ENCODE data around the gene SUDS3. TPM values are rescaled to one million over a fixed set of nuclear protein-coding genes. Genes with fewer than 3 reads are reported as not detected.
"Not testable (repeated sequence)": the region's sequence is repeated elsewhere in the genome, so short reads cannot be mapped to it uniquely, and the experiment has no call there.

The SUDS3 gene
- total RNA-seq, 1 donor from 2014 or later, result 23.5 TPM

DNA sequence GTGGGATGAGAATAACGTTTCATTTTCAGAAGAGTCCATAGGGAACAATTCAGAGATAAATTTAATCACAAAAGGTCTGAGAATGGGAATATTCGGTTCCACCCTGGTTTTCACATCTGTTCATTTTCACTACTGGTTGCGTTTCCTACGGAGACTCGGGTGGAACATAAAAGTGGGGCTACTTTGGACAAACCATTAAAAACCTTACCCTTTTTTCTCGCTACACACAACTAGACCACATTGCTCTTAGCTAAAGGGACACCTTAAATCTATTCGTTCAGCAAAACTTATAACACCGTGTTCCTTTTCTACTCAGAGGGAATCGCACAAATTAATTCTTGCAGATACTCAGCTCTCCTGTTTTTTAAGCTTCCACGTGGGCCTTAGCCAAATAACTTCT is 1.0 kb upstream of the SUDS3 start:
- no peak for DNase-seq (ENCODE audit: low spot score)
- intact Hi-C loops (cut with micrococcal nuclease), result loop anchor here (5.0 to 10.0 kb wide), 5 partner anchors 68 to 1289 kb away; partner anchors contain the start of genes PEBP1, PRKAB1 and WSB2
- Mint-ChIP-seq H3K27ac (no peak overlapping the region), H3K36me3 (ENCODE audit: low read depth) (peaks cover 13% of the 10 kb centered on the region), H3K27me3 (ENCODE audit: low read depth) (peaks cover 13% of the 10 kb centered on the region), H3K9me3 (no peaks in the 10 kb centered on the region), H3K4me1 (ENCODE audit: low read depth) (peaks cover 46% of the 10 kb centered on the region), H3K4me3 (ENCODE audit: low read depth) (peak overlapping the region; percentile 94)

DNA sequence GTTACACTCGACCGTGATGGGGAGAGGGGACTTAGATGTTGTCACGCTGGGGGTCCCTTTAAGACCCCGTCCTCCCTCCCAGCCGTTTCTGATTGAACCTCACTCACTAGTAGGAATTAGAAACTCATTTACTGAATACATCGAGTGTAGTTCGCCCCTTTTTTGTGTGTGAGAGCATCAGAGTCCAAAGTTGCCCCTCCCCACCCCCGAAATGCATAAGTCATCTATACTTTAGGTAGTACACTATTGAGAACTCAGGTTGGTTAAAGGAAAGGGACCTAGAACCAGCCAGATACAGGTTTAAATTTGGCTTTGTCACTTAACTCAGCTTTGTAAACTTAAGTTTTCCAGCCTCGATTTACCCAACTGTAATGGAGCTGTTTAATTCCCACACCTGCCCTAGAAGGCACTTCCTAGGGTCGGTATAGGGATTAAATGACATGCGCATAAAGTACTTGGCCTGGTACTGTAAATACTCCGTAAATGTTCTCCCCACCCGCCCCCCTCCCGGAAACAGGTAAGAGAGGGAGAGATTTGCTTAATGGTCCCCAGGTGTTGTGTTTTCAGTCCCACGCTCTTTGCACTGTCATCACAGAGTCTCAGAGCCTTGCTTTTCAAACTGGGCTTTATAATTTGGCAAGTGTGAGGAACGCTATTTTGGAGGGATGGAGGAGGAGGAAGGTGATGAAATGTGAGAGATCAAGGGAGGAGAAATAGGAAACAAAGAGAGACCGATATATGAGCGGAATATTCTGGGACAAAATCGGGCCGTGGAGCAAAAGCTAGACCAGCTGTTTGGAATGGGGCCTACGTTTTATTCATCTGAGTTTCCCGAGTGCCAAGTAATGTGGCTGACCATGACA is 897 bp downstream of the SUDS3 start:
- H3K27me3 Mint-ChIP-seq (ENCODE audit: low read depth), result no peaks in the 10 kb centered on the region
- DNase-seq (ENCODE audit: low spot score), result no peak
- peaks cover 36% of the 10 kb centered on the region for H3K4me1 Mint-ChIP-seq (ENCODE audit: low read depth)
- intact Hi-C loops (cut with micrococcal nuclease), result loop anchor here (1.0 to 10.0 kb wide), 7 partner anchors 70 to 1288 kb away; partner anchors contain the start of genes PEBP1, PRKAB1, RFC5 and WSB2
- peaks cover 17% of the 10 kb centered on the region for H3K36me3 Mint-ChIP-seq (ENCODE audit: low read depth)
- peak overlapping the region; percentile 78 for H3K4me3 Mint-ChIP-seq (ENCODE audit: low read depth)
- no peaks in the 10 kb centered on the region for H3K9me3 Mint-ChIP-seq
- H3K27ac Mint-ChIP-seq, result peak overlapping the region; percentile 90

DNA sequence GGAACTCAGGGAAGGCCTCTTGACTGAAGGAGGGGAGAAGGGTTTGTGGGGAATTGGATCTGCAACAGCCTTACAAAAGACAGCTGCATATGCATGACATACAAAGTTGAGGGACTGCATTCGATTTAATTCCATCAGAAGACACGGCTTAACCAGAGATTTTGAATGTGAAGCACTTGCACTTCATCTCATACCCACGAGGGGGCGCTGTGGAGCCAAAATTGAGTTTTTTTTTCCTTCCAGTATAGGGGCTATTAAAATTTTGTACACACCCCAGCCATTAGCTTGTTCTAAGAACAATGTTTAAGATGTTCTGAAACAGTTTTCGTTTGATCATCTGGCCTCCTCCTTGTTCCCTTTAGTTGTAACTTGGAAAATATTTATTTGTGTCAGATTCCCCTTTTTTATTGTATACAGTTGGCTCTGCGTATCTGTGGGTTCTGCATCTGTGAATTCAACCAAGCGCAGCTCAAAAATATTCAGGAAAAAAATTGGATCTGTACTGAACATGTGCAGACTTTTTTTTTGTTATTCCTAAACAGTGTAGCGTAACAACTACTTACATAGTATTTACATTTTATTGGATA is 1.6 kb downstream of the SUDS3 start:
- Mint-ChIP-seq H3K27ac (peak overlapping the region; percentile 69), H3K4me1 (ENCODE audit: low read depth) (peaks cover 33% of the 10 kb centered on the region), H3K9me3 (no peaks in the 10 kb centered on the region), H3K27me3 (ENCODE audit: low read depth) (no peaks in the 10 kb centered on the region), H3K4me3 (ENCODE audit: low read depth) (peak overlapping the region; percentile 78), H3K36me3 (ENCODE audit: low read depth) (peaks cover 19% of the 10 kb centered on the region)
- intact Hi-C loops (cut with micrococcal nuclease), result loop anchor here (1.0 to 10.0 kb wide), 7 partner anchors 71 to 1287 kb away; partner anchors contain the start of genes PEBP1, PRKAB1, RFC5 and WSB2
- peak; percentile 71 for DNase-seq (ENCODE audit: low spot score)

DNA sequence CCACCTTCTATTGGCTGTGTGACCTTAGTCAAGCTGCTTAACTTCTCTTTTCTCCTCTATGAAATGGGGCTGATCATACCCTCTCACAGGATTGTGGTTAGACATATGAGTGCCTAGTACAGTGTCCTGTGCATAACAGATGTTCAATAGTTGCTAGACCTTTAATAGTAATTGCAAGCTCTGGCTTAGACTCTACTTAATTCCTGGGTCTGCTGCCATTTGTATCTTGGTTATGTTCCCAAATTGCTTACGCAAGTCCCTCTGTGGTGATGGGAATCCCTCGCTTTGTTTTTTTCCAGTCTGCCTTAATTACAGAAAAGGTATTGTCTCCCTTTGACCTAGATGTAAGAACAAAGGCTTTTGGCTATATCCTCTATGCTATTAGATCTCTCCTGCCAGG is 15.1 kb downstream of the SUDS3 start:
- Mint-ChIP-seq H3K4me1 (ENCODE audit: low read depth) (no peaks in the 10 kb centered on the region), H3K27ac (no peak overlapping the region), H3K9me3 (no peaks in the 10 kb centered on the region), H3K27me3 (ENCODE audit: low read depth) (no peaks in the 10 kb centered on the region), H3K4me3 (ENCODE audit: low read depth) (no peak overlapping the region), H3K36me3 (ENCODE audit: low read depth) (peaks cover 54% of the 10 kb centered on the region)
- no peak for DNase-seq (ENCODE audit: low spot score)
- intact Hi-C loops (cut with micrococcal nuclease), result no loop called here

DNA sequence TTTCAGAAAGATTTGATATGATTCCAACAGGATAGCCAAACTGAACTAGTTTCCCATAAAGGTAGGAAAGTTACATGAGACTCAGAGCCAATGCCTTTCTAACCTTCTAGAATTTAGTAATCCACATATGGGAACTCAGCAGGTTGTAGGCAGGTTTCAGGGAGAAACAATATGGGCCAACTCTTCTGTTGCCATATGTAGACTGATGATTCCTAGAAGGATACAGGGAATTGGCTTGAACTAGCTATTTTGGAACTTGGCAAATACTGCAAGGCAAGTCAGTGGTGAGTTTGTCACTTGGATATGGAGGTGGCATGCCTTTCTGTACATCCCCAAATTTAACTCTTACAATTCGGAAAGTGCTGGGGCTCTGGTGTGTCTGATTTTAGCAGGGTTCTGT is 15.5 kb downstream of the SUDS3 start:
- Mint-ChIP-seq H3K36me3 (ENCODE audit: low read depth) (peaks cover 52% of the 10 kb centered on the region), H3K4me3 (ENCODE audit: low read depth) (no peak overlapping the region), H3K27me3 (ENCODE audit: low read depth) (no peaks in the 10 kb centered on the region), H3K4me1 (ENCODE audit: low read depth) (no peaks in the 10 kb centered on the region), H3K9me3 (no peaks in the 10 kb centered on the region), H3K27ac (no peak overlapping the region)
- DNase-seq (ENCODE audit: low spot score), result no peak
- intact Hi-C loops (cut with micrococcal nuclease), result no loop called here

DNA sequence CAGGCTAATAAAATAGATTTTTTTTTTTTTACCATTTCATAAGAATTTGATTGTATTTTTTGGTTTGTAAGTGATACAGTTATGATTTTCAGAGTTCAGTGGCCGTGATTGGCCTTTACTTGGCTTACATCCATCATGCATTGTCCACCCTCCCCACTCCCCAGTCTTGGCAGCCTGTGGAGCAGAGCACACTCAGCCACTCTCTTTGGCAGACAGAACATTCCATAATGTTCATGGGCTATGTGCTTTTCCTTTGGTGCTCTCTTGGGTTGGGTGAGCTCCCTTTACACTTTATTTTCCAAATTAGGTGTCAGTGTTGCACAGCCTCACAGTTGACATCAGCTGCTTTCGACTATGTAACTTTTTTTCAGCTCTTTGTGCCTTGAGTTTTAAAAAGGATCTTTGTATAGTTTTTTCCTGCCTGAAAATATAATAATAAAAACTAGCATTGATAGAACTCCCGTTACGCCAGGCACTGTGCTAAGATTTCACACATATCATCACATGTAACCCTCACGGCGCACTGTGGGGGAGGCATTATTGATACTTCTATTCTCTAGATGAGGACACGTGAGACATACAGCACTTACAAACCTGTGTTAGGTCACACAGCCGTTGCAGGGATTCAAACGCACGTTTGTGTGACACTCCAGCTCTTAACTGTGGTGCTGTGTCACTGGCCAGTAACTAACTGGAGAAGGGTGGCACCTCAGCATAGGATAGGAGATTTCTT is 21.5 kb downstream of the SUDS3 start:
- H3K36me3 Mint-ChIP-seq (ENCODE audit: low read depth), result peaks cover 50% of the 10 kb centered on the region

GRCh38 chr12:118398524-118398923 is 22.2 kb downstream of the SUDS3 start:
- H3K27ac Mint-ChIP-seq, result no peak overlapping the region
- H3K4me3 Mint-ChIP-seq (ENCODE audit: low read depth), result no peak overlapping the region
- H3K4me1 Mint-ChIP-seq (ENCODE audit: low read depth), result no peaks in the 10 kb centered on the region
- no peak for DNase-seq (ENCODE audit: low spot score)
- H3K27me3 Mint-ChIP-seq (ENCODE audit: low read depth), result no peaks in the 10 kb centered on the region
- H3K9me3 Mint-ChIP-seq, result no peaks in the 10 kb centered on the region
- intact Hi-C loops (cut with micrococcal nuclease), result no loop called here
- H3K36me3 Mint-ChIP-seq (ENCODE audit: low read depth), result peaks cover 50% of the 10 kb centered on the region

More for the DNA sequence above, 21.5 kb downstream of the SUDS3 start:
- Mint-ChIP-seq H3K9me3 (no peaks in the 10 kb centered on the region), H3K4me1 (ENCODE audit: low read depth) (no peaks in the 10 kb centered on the region), H3K27ac (no peak overlapping the region), H3K27me3 (ENCODE audit: low read depth) (no peaks in the 10 kb centered on the region), H3K4me3 (ENCODE audit: low read depth) (no peak overlapping the region)
- intact Hi-C loops (cut with micrococcal nuclease), result no loop called here
- DNase-seq (ENCODE audit: low spot score), result no peak

DNA sequence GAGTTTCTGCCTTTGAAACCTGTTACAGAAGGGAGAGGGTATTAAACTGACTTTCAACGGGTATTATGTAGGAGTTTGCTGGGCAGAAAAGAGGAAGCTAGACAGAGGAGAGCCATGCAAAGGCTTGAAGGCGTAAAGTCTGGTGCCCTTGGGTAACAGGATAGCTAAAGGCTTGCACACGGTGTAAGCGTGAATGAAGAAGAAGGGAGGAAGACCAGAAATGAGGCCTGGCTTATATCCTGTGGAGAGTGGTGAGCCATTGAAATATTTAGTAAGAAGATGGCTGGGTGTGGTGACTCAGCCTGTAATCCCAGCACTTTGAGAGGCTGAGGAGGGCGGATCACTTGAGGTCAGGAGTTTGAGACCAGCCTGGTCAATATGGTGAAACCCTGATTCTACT is 22.6 kb downstream of the SUDS3 start:
- no peaks in the 10 kb centered on the region for H3K27me3 Mint-ChIP-seq (ENCODE audit: low read depth)
- no peak for DNase-seq (ENCODE audit: low spot score)
- peaks cover 47% of the 10 kb centered on the region for H3K36me3 Mint-ChIP-seq (ENCODE audit: low read depth)
- intact Hi-C loops (cut with micrococcal nuclease), result no loop called here
- no peak overlapping the region for H3K27ac Mint-ChIP-seq
- H3K4me3 Mint-ChIP-seq (ENCODE audit: low read depth), result no peak overlapping the region
- no peaks in the 10 kb centered on the region for H3K4me1 Mint-ChIP-seq (ENCODE audit: low read depth)
- H3K9me3 Mint-ChIP-seq, result no peaks in the 10 kb centered on the region

- Mint-ChIP-seq H3K27me3 (ENCODE audit: low read depth) (no peaks in the 10 kb centered on the region), H3K4me1 (ENCODE audit: low read depth) (peaks cover 8% of the 10 kb centered on the region)
- intact Hi-C loops (cut with micrococcal nuclease), result no loop called here
Observed at GRCh38 chr12:118402251-118402650, 25.9 kb downstream of the SUDS3 start.

GRCh38 chr12:118404876-118405521 is 28.6 kb downstream of the SUDS3 start:
- Mint-ChIP-seq H3K9me3 (no peaks in the 10 kb centered on the region), H3K4me3 (ENCODE audit: low read depth) (no peak overlapping the region), H3K36me3 (ENCODE audit: low read depth) (peaks cover 42% of the 10 kb centered on the region), H3K4me1 (ENCODE audit: low read depth) (peaks cover 8% of the 10 kb centered on the region), H3K27ac (no peak overlapping the region), H3K27me3 (ENCODE audit: low read depth) (no peaks in the 10 kb centered on the region)
- peak; percentile 21 for DNase-seq (ENCODE audit: low spot score)
- intact Hi-C loops (cut with micrococcal nuclease), result no loop called here

More at GRCh38 chr12:118402251-118402650, 25.9 kb downstream of the SUDS3 start:
- DNase-seq (ENCODE audit: low spot score), result no peak
- H3K27ac Mint-ChIP-seq, result no peak overlapping the region
- no peaks in the 10 kb centered on the region for H3K9me3 Mint-ChIP-seq
- no peak overlapping the region for H3K4me3 Mint-ChIP-seq (ENCODE audit: low read depth)
- peaks cover 47% of the 10 kb centered on the region for H3K36me3 Mint-ChIP-seq (ENCODE audit: low read depth)

- H3K27ac Mint-ChIP-seq; DNase-seq (ENCODE audit: low spot score); intact Hi-C loops (cut with micrococcal nuclease); H3K27me3 Mint-ChIP-seq (ENCODE audit: low read depth); H3K9me3 Mint-ChIP-seq; H3K4me3 Mint-ChIP-seq (ENCODE audit: low read depth); H3K4me1 Mint-ChIP-seq (ENCODE audit: low read depth): not testable (repeated sequence)
- peaks cover 43% of the 10 kb centered on the region for H3K36me3 Mint-ChIP-seq (ENCODE audit: low read depth)
Observed at GRCh38 chr12:118408241-118408640, 31.9 kb downstream of the SUDS3 start.

GRCh38 chr12:118409834-118410233 is 33.5 kb downstream of the SUDS3 start:
- peaks cover 8% of the 10 kb centered on the region for H3K9me3 Mint-ChIP-seq
- no peak overlapping the region for H3K4me3 Mint-ChIP-seq (ENCODE audit: low read depth)
- peaks cover 57% of the 10 kb centered on the region for H3K36me3 Mint-ChIP-seq (ENCODE audit: low read depth)
- intact Hi-C loops (cut with micrococcal nuclease), result no loop called here
- no peak overlapping the region for H3K27ac Mint-ChIP-seq
- no peak for DNase-seq (ENCODE audit: low spot score)
- peaks cover 3% of the 10 kb centered on the region for H3K4me1 Mint-ChIP-seq (ENCODE audit: low read depth)
- no peaks in the 10 kb centered on the region for H3K27me3 Mint-ChIP-seq (ENCODE audit: low read depth)
